Activated naive CD4-positive, alpha-beta T cell treated with anti-CD3 and anti-CD28 coated beads, Interleukin-2, amount 50 U/mL, for 24 hours (primary cell): ENCODE data around the gene CDC123.
"Not testable (repeated sequence)": the region's sequence is repeated elsewhere in the genome, so short reads cannot be mapped to it uniquely, and the experiment has no call there.

Experiments
- H3K27ac Mint-ChIP-seq: one replicate; pipeline ENCODE4 v1.8.0; 2021; ENCODE audit warnings: mild to moderate bottlenecking, mixed read lengths
- H3K27me3 Mint-ChIP-seq: one replicate; pipeline ENCODE4 v1.8.0; 2021; ENCODE audit warnings: mixed read lengths
- H3K36me3 Mint-ChIP-seq: one replicate; pipeline ENCODE4 v1.8.0; 2021; ENCODE audit warnings: mixed read lengths
- H3K4me1 Mint-ChIP-seq: one replicate; pipeline ENCODE4 v1.8.0; 2021; ENCODE audit warnings: mixed read lengths
- H3K4me3 Mint-ChIP-seq: one replicate; pipeline ENCODE4 v1.8.0; 2021; ENCODE audit warnings: mild to moderate bottlenecking, mixed read lengths
- H3K9me3 Mint-ChIP-seq: one replicate; pipeline ENCODE4 v1.8.0; 2021; ENCODE audit warnings: mixed read lengths

Gene CDC123

GRCh38 chr10:12287772-12288171 is 91.8 kb downstream of the CDC123 start:
- Mint-ChIP-seq H3K9me3 (no peaks in the 10 kb centered on the region), H3K27ac (no peak overlapping the region), H3K27me3 (no peaks in the 10 kb centered on the region), H3K4me1 (no peaks in the 10 kb centered on the region), H3K4me3 (no peak overlapping the region), H3K36me3 (no peaks in the 10 kb centered on the region)

- H3K4me1 Mint-ChIP-seq, H3K27me3 Mint-ChIP-seq, H3K9me3 Mint-ChIP-seq: not testable (repeated sequence)
Measured at GRCh38 chr10:12297784-12298183, 101.8 kb downstream of the CDC123 start.

GRCh38 chr10:12299222-12299965 is 103.4 kb downstream of the CDC123 start:
- no peaks in the 10 kb centered on the region for H3K36me3 Mint-ChIP-seq
- H3K4me3 Mint-ChIP-seq = no peak overlapping the region
- no peak overlapping the region for H3K27ac Mint-ChIP-seq
- no peaks in the 10 kb centered on the region for H3K27me3 Mint-ChIP-seq
- H3K4me1 Mint-ChIP-seq = peaks cover 3% of the 10 kb centered on the region
- H3K9me3 Mint-ChIP-seq = no peaks in the 10 kb centered on the region

More at GRCh38 chr10:12297784-12298183, 101.8 kb downstream of the CDC123 start:
- not testable (repeated sequence) for H3K36me3 Mint-ChIP-seq, H3K27ac Mint-ChIP-seq, H3K4me3 Mint-ChIP-seq
